Left colon (tissue), 2 donors: ENCODE measurements around the gene CACNA2D2. TPM values are rescaled to one million over a fixed set of nuclear protein-coding genes. Genes with fewer than 3 reads are reported as not detected.

ENCODE experiments used
- ATAC-seq: fragments of 200-7000 bp; cut with Tn5 transposase; one replicate; pipeline ENCODE4 v1.9.1; 2020; ENCODE audit warnings: mild to moderate bottlenecking, moderate library complexity
- DNase-seq, 2 donors: peaks; one replicate each; pipeline ENCODE4 v3.0.0-alpha.2; 2020
- intact Hi-C, 2 donors: fragments of 100-400 bp; cut with DNase I in 1 of 2; cut with micrococcal nuclease in 1 of 2; formaldehyde crosslinking; loops; one replicate each; pipeline versions ENCODE4 v1.11.2 to v1.14.0; 2022; cut with DNase I, micrococcal nuclease
- total RNA-seq, 2 donors: library from RNA; stranded (reverse); fragmentation: NEBNext Ultra II Directional; extraction: Animal tissue kit (Norgen Biotek cat#: 25700); gene quantifications; one replicate each; pipeline ENCODE4 v1.2.1, GENCODE V29; 2021
- donor health status: DM: no; HTN: no; CAD: no.
- donor health status: DM: yes; HTN: yes; CAD: no.

The CACNA2D2 gene
- total RNA-seq, 2 donors from 2014 or later = 1.9 to 3.2 TPM

- DNase-seq = peak; percentile 95 to 96
- peak; percentile 91 for ATAC-seq
- intact Hi-C loops = loop anchor here in 1 of 2 donors (10.0 kb wide), 1 partner anchor 170 kb away; no protein-coding TSS in a partner anchor
Observed at GRCh38 chr3:50365080-50365841, 138.2 kb downstream of the CACNA2D2 start.

GRCh38 chr3:50364573-50365079 is 138.8 kb downstream of the CACNA2D2 start:
- DNase-seq (peak in 1 of 2 donors; percentile 63), ATAC-seq (peak; percentile 35)

GRCh38 chr3:50359760-50360110 is 143.7 kb downstream of the CACNA2D2 start:
- intact Hi-C loops = loop anchor here in 1 of 2 donors (10.0 kb wide), 2 partner anchors 175 to 195 kb away; no protein-coding TSS in a partner anchor
- ATAC-seq = no peak

More at GRCh38 chr3:50364573-50365079, 138.8 kb downstream of the CACNA2D2 start:
- intact Hi-C loops = loop anchor here in 1 of 2 donors (10.0 kb wide), 1 partner anchor 170 kb away; no protein-coding TSS in a partner anchor

GRCh38 chr3:50358911-50359759 is 144.3 kb downstream of the CACNA2D2 start, which contains the start of gene TMEM115:
TSS of gene TMEM115 (minus strand) at chr3:50359521. CDS start at chr3:50359063, 458 bp downstream.
- DNase-seq (peak; percentile 95 to 99), ATAC-seq (peak; percentile 87)
- intact Hi-C loops = loop anchor here in 1 of 2 donors (10.0 kb wide), 1 partner anchor 196 kb away; no protein-coding TSS in a partner anchor

More at GRCh38 chr3:50359760-50360110, 143.7 kb downstream of the CACNA2D2 start:
- DNase-seq = no peak

- intact Hi-C loops = loop anchor here in 1 of 2 donors (10.0 kb wide), 1 partner anchor 196 kb away; no protein-coding TSS in a partner anchor
- no peak for DNase-seq
- peak; percentile 1 for ATAC-seq
Observed at GRCh38 chr3:50358355-50358910, 145.0 kb downstream of the CACNA2D2 start.

- intact Hi-C loops = loop anchor here in 1 of 2 donors (10.0 kb wide), 1 partner anchor 197 kb away; no protein-coding TSS in a partner anchor
Observed at GRCh38 chr3:50357481-50357880, 146.0 kb downstream of the CACNA2D2 start.

GRCh38 chr3:50356553-50356952 is 146.9 kb downstream of the CACNA2D2 start:
- intact Hi-C loops = loop anchor here in 1 of 2 donors (10.0 kb wide), 1 partner anchor 198 kb away; no protein-coding TSS in a partner anchor
- peak; percentile 79 to 91 for DNase-seq
- peak; percentile 67 for ATAC-seq

More at GRCh38 chr3:50357481-50357880, 146.0 kb downstream of the CACNA2D2 start:
- no peak for DNase-seq
- no peak for ATAC-seq

- ATAC-seq = no peak
- DNase-seq = no peak
- intact Hi-C loops = loop anchor here in 1 of 2 donors (10.0 kb wide), 1 partner anchor 199 kb away; no protein-coding TSS in a partner anchor
Observed at GRCh38 chr3:50355829-50356552, 147.4 kb downstream of the CACNA2D2 start.

GRCh38 chr3:50354850-50355249 is 148.6 kb downstream of the CACNA2D2 start:
- intact Hi-C loops = loop anchor here in 1 of 2 donors (10.0 kb wide), 1 partner anchor 200 kb away; no protein-coding TSS in a partner anchor
- DNase-seq (no peak), ATAC-seq (no peak)

- DNase-seq = no peak
- ATAC-seq = no peak
- intact Hi-C loops = loop anchor here in 1 of 2 donors (10.0 kb wide), 1 partner anchor 201 kb away; no protein-coding TSS in a partner anchor
Observed at GRCh38 chr3:50354186-50354764, 149.2 kb downstream of the CACNA2D2 start.

GRCh38 chr3:50353245-50354004 is 150.0 kb downstream of the CACNA2D2 start:
- intact Hi-C loops = loop anchor here in 1 of 2 donors (10.0 kb wide), 1 partner anchor 201 kb away; no protein-coding TSS in a partner anchor
- DNase-seq (no peak), ATAC-seq (no peak)

GRCh38 chr3:50352781-50353180 is 150.7 kb downstream of the CACNA2D2 start:
- ATAC-seq (peak; percentile 5), DNase-seq (no peak)
- intact Hi-C loops = loop anchor here in 1 of 2 donors (10.0 kb wide), 1 partner anchor 202 kb away; no protein-coding TSS in a partner anchor

- intact Hi-C loops = loop anchor here in 1 of 2 donors (10.0 kb wide), 1 partner anchor 203 kb away; no protein-coding TSS in a partner anchor
- DNase-seq (no peak), ATAC-seq (no peak)
Observed at GRCh38 chr3:50351323-50351697, 152.1 kb downstream of the CACNA2D2 start.

- intact Hi-C loops = loop anchor here in 1 of 2 donors (10.0 kb wide), 1 partner anchor 204 kb away; no protein-coding TSS in a partner anchor
- DNase-seq (peak; percentile 97 to 98), ATAC-seq (peak; percentile 90)
Observed at GRCh38 chr3:50350527-50351322, 152.7 kb downstream of the CACNA2D2 start, which contains the start of the genes CYB561D2 and NPRL2. TSS of gene CYB561D2 (plus strand) at chr3:50350862. CDS start at chr3:50351434, 572 bp downstream. TSS of gene NPRL2 (minus strand) at chr3:50350775. CDS start at chr3:50350652, 123 bp downstream.

GRCh38 chr3:50350213-50350526 is 153.3 kb downstream of the CACNA2D2 start:
- ATAC-seq (no peak), DNase-seq (no peak)
- intact Hi-C loops = loop anchor here in 1 of 2 donors (10.0 kb wide), 1 partner anchor 205 kb away; no protein-coding TSS in a partner anchor
